ENCODE results near the gene CACNA1D.
"Not testable (repeated sequence)": the region's sequence is repeated elsewhere in the genome, so short reads cannot be mapped to it uniquely, and the experiment has no call there.

CACNA1D gene

GRCh38 chr3:53664812-53665211, 170.4 kb downstream of the CACNA1D start:
- not testable (repeated sequence) for DNase-seq

GRCh38 chr3:53665608-53666425, 171.4 kb downstream of the CACNA1D start:
- DNase-seq, result no peak

GRCh38 chr3:53668872-53669271, 174.5 kb downstream of the CACNA1D start:
- DNase-seq, result no peak

DNA sequence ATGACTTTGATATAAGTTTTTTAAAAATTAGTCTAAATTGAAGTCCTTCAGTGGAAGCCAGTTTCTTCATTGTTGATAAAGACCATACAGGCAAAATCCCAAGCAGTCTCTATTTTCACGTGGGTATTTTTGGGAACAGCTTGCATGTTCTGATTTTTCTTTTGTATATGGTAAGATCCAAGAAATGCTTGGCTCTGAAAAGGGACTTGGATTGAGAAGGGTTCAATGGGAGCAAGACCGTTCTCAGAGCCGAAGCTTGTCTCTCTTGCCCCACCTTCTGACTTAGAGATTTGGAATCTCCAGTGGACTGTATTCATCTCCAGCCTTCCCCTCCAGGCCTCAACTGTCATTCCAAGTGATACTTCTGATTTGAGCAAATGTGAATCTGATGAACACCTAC, 176.3 kb downstream of the CACNA1D start:
- DNase-seq, result no peak

DNA sequence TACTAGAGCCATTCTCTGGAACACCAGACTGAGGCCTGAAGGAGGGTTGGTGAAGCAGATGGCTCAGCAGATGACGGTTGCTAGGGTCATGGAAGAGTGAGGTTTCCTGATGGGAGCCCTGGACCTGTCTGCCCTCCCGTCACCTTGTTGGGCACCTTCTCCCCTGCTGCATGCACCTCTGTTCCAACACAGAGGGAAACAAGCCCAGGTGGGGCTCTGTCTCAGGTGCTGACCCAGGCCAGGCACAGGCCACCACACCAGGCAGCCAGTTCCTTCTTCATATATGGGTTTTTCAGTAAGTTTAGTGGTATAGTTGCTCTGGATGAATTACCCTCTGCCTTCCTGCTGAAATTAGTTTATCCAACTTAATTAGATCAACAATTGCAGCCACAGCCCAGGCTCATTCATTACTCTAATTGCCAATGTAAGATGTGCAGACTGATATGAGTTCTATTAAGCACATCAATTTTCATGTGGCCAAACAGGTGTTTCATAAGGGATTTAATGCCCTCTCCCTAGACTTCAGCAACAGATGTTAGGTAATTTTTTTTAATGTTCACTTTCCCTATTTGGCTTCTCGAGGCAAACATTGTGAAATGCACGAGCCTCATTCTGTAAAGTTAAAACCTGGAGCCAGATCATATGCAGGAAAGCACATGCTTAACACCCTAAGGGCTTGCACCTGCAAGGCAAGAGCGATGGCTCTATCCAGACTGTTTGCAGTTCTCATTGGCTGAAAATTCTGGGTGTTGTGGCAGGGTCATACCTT, 177.0 kb downstream of the CACNA1D start:
- no peak for DNase-seq

- no peak for DNase-seq
Measured at GRCh38 chr3:53671961-53672299, 177.5 kb downstream of the CACNA1D start.

DNA sequence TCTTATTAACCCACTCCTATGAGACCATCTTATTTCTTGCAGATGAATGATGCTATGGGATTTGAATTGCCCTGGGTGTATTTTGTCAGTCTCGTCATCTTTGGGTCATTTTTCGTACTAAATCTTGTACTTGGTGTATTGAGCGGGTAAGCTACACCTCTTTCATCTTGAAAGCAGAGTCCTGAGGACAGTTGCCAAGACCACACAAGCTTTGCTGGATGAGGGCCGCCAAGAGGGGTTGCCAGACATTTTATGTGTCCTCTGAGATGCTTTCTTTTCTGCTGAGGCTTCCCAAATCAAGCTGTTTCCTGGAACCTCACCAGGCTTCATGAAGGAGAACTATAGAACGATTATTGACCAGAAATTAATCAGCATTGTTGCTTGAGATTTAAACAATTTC, 178.6 kb downstream of the CACNA1D start:
- DNase-seq, result no peak

DNA sequence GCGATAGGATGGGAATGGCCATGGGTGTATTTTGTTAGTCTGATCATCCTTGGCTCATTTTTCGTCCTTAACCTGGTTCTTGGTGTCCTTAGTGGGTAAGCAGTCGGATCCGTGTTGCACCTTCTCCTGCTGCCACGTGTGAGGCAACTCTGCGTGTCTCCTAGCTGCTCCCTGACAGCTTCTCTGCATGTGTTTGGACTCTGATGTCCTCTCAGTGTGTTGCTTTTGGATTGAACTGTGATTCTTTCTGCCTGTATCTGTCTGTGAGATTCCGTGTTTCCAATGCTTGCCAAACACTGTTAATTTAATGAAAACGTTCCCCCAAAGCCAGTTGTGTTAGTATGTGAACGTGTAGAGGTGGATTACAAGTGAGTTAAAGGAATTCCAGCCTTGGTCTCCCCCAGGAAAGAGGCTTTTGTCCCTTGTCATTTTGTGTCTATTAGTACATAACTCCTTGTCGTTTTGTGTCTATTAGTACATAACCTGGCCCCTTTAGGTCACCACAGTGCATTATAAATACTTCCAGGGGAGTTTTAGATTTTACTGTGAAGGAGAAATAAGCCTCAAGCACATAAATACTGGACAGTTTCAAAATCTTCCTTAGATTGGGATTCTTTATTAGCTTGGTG, 179.4 kb downstream of the CACNA1D start:
- no peak for DNase-seq

GRCh38 chr3:53674582-53674981, 180.2 kb downstream of the CACNA1D start:
- DNase-seq, result no peak

- no peak for DNase-seq
Measured at GRCh38 chr3:53675022-53675697, 180.7 kb downstream of the CACNA1D start.

DNA sequence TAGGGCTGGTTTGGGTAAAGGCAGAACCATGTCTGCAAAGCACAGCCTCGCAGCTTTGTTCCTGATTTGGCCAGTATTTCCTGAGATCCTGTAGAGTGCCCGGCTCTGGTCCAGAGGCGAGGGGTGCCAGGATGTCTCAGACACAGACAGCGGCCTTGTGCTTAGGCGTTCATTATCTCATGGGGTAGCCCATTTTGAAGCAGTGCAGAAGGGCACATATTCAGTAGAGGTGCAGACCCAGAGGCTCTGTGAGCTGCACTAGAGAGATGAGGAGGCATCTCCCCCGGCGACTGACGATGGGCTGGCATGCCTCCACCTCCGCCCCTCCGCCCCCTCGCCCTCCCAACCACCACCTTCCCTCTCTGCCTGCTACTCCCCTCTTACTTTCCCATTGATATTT, 181.5 kb downstream of the CACNA1D start:
- no peak for DNase-seq

GRCh38 chr3:53677413-53677812, 183.0 kb downstream of the CACNA1D start:
- DNase-seq, result no peak

DNA sequence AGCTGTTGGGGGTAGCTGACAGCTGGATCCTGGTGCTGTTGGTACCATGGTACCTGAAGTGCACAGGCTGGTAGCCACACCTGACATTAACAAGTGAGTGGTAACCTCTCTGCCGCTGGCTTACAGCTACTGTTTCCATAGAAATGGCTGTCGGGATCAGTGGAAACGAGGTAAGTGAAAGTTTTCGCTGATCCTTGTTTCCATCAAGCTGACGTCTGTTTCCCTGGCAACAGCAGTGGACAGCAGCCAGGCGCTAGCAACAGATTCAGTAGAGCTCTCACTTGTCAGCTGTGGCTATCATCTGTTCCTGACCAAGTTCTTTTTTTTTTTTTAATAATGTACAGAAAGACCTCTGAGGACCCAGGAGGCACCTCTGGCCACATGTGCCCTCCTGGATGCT, 185.6 kb downstream of the CACNA1D start:
- DNase-seq, result no peak

GRCh38 chr3:53682807-53683206, 188.4 kb downstream of the CACNA1D start:
- DNase-seq, result no peak

- no peak for DNase-seq
Measured at GRCh38 chr3:53688066-53688465, 193.7 kb downstream of the CACNA1D start.

GRCh38 chr3:53688989-53689388, 194.6 kb downstream of the CACNA1D start:
- DNase-seq, result no peak

- DNase-seq, result no peak
Measured at GRCh38 chr3:53689681-53690080, 195.3 kb downstream of the CACNA1D start.

DNA sequence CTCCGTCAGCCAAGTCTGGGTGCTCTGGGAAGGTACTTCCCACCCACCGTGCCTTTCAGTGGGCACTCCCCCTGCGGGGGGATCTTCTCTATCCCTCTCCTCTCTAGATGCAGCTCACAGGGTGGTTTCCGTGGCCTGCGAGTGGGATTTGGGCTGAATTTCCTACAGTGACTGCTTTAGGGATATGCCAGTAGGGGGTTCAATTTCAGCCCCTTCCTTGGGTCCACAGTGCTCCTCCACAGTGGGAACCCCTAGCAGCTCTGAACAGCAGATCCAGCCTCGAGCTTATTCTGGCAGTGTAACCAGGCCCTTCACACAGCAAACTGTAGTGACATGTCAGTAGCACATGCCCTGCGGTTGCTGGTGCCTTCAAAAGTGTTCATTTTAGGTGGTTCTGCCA, 196.1 kb downstream of the CACNA1D start:
- no peak for DNase-seq

- DNase-seq, result no peak
Measured at GRCh38 chr3:53691349-53691748, 196.9 kb downstream of the CACNA1D start.

DNA sequence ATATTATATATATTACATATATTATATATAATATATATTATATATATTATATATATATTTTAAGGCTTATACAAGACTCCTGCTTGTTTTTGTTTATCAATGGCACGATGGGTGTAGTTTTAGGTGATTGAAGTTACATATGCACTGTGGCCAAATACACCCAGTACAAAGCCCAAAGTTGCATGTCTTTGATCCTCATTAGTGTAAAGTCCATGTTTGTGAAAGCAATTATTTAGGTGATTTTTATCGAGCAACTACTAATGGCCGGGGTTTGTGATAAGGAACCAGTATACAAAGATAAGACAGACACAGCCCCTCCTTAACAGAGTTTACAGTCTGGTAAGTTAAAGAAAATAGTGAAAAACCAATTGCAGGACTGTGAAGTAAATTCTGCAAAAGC, 197.5 kb downstream of the CACNA1D start:
- no peak for DNase-seq

GRCh38 chr3:53693451-53693850, 199.0 kb downstream of the CACNA1D start:
- DNase-seq, result no peak

- DNase-seq, result no peak
Measured at GRCh38 chr3:53694046-53694445, 199.6 kb downstream of the CACNA1D start.

GRCh38 chr3:53694666-53695323, 200.4 kb downstream of the CACNA1D start:
- no peak for DNase-seq

All from amniotic stem cell (primary cell).